Hematopoietic multipotent progenitor cell treated with erythropoietin and hydrocortisone succinate and interleukin-3 and kit ligand, for 6 days (in vitro differentiated cells): ENCODE data around the gene PRAMEF20.
"Not testable (repeated sequence)": the region's sequence is repeated elsewhere in the genome, so short reads cannot be mapped to it uniquely, and the experiment has no call there.

ENCODE experiments used
- DNase-seq: peaks from one replicate; pipeline ENCODE4 v3.0.0-alpha.2; 2015

The PRAMEF20 gene

DNA sequence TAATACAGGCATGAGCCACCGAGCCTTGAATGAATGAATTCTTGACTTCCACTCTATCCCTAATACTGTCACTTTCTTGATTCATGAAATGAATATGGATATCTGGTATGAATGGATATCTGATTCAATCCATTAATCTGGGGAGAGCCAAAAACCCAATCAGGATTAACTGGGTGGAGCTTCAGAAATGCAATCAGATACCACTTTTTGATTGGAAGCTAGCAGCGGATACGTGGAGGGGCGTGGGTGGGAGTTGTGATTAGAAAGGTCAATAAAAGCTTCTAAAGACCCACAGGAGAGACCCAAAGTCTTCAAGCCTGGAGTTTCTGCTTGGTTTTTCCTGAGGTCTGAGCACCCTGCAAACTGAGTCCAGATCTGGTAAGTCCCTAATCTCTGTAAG is at the start of gene PRAMEF20:
Gene PRAMEF20 (plus strand): TSS at position 301 of the 400 bp plus-strand sequence. CDS start 5,905 bp downstream, outside the sequence.
- DNase-seq: not testable (repeated sequence)

- not testable (repeated sequence) for DNase-seq
Observed at GRCh38 chr1:13362364-13362763, 47.9 kb upstream of the PRAMEF20 start.

DNA sequence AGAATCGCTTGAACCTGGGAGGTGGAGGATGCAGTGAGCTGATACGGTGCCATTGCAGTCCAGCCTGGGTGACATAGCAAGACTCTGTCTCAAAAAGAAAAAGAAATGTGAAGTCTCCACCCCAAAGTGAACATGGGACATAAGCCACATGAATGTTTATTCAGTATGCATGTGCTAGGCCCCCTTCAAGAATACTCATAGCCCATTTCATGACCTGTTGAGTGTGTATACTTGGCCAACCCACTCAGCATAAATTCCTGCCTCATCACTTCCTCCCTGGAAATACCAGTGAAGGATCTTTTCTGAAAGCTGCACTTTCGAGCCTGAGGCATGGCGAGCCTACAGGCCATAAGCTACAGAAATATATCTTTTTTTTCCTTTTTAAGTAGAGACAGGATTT is 45.3 kb upstream of the PRAMEF20 start:
- DNase-seq: not testable (repeated sequence)

- DNase-seq: not testable (repeated sequence)
Observed at GRCh38 chr1:13366536-13366935, 43.7 kb upstream of the PRAMEF20 start.

DNA sequence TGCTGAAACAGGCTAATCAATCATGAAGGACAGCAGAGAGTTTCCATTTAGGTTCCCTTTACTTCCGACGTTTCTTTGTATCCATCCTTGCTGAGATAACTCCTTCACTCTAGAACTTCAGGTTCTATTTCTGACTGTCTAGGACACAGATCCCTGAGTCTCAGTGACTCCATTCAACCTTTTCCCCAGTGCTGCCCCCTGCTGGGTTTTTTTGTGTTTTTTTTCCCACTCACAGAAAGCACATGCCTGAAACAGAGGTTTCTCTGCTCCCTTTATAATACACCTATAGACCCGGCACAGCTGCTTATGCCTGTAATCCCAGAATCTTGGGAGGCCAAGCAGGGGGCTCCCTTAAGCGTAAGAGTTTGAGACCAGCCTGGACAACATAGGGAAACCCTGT is 41.7 kb upstream of the PRAMEF20 start:
- DNase-seq: peak; percentile 44

GRCh38 chr1:13378983-13379382 is 31.3 kb upstream of the PRAMEF20 start:
- DNase-seq: not testable (repeated sequence)

DNA sequence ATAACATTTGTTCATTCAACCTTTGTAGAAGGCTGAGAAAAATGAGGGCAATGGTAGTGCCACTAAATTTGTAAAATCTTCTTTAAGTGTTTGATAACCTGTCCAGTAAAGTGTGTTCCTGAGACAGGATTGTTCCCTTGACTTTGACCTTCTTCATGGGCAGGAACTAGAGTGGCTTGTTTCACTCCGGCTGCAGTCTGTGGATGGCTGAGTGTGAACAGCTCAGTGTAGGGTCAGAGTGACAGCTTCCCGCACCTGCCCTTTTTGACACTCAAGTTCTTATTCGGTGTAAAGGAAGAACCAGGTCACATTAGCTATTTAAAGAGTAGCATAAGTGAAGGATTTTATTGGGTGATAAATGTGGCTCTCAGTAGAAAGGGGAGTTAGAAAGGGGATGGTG is 29.9 kb upstream of the PRAMEF20 start:
- DNase-seq: not testable (repeated sequence)

DNA sequence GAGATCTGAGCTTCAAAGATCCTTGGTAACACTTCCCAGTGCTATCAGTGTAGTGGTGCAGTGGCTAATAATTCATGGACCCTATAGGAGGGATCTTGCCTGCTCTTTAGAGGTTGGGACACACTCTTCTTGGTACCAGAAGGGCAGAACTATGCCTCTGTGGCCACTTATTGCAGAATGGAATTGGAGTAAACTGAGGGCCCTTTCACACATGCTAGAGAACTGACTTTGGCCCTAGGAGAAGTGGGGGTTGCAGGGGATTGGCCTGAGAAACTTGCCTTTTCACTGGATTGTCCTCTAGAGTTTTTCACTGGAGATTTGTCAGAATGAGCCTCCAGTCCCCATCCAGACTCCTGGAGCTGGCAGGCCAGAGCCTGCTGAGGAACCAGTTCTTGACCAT is 20.9 kb upstream of the PRAMEF20 start, which contains the start of gene PRAMEF17:
Gene PRAMEF17 (plus strand): TSS at position 301 of the 400 bp plus-strand sequence. CDS start 26 bp downstream, at position 327.
- not testable (repeated sequence) for DNase-seq

GRCh38 chr1:13393004-13393403 is 17.2 kb upstream of the PRAMEF20 start:
- not testable (repeated sequence) for DNase-seq

- DNase-seq: not testable (repeated sequence)
Observed at GRCh38 chr1:13394761-13395160, 15.5 kb upstream of the PRAMEF20 start.

DNA sequence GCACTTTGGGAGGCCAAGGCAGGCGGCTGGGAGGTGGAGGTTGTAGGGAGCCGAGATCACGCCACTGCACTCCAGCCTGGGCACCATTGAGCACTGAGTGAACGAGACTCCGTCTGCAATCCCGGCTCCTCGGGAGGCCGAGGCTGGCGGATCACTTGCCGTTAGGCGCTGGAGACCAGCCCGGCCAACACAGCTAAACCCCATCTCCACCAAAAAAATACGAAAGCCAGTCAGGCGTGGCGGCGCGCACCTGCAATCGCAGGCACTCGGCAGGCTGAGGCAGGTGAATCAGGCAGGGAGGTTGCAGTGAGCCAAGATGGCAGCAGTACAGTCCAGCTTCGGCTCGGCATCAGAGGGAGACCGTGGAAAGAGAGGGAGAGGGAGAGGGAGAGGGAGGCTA is 14.9 kb upstream of the PRAMEF20 start:
- DNase-seq: not testable (repeated sequence)

- DNase-seq: no peak
Observed at GRCh38 chr1:13407811-13408210, 2.4 kb upstream of the PRAMEF20 start.

DNA sequence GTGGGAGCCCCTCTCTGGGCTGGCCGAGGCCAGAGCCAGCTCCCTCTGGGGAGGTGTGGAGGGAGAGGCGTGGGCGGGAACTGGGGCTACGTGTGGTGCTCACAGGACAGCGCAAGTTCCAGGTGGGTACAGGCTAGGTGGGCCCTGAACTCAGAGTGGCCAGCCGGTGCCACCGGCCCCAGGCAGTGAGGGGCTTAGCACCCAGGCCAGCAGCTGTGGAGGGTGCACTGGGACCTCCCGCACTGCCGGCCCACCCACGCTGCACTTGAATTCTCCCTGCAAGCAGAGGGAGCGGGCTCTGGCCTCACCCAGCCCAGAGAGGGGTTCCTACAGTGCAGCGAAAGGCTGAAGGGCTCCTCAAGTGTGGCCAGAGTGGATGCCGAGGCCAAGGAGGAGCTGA is 20.2 kb downstream of the PRAMEF20 start:
- no peak for DNase-seq

GRCh38 chr1:13432251-13432650 is 22.0 kb downstream of the PRAMEF20 start:
- no peak for DNase-seq

- not testable (repeated sequence) for DNase-seq
Observed at GRCh38 chr1:13433694-13434358, 23.6 kb downstream of the PRAMEF20 start.

DNA sequence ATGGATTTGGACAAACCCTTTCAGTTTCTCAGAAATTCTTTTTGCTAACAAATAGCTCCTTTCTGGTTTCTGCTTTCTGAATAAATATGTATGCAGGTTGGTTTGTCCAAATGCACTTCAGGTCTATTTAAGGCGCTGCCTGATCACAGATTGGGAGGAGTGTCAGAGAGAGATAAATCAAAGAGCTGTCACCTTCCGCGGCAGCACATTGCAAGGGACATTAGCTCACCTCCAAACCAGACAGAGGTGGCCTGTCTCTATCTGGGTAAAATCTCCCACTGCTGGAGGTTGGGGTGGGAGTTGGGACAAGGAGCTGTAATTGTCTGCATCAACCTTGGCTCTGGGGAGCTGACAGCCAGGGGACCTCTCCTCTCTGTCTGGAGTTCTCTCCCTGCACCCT is 25.2 kb downstream of the PRAMEF20 start:
- no peak for DNase-seq

DNA sequence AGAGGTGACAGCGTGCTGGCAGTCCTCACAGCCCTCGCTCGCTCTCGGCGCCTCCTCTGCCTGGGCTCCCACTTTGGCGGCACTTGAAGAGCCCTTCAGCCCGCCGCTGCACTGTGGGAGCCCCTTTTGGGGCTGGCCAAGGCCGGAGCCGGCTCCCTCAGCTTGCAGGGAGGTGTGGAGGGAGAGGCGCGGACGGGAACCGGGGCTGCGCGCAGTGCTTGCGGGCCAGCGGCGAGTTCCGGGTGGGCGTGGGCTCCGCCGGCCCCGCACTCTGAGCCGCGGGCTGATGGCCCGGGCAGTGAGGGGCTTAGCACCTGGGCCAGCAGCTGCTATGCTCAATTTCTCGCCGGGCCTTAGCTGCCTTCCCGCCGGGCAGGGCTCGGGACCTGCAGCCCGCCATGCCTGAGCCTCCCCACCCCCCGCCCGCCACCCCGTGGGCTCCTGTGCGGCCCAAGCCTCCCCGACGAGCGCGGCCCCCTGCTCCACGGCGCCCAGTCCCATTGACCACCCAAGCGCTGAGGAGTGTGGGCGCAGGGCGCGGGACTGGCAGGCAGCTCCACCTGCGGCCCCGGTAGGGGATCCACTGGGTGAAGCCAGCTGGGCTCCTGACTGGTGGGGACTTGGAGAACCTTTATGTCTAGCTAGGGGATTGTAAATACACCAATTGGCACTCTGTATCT is 29.0 kb downstream of the PRAMEF20 start:
- DNase-seq: not testable (repeated sequence)

GRCh38 chr1:13443335-13443979 is 33.2 kb downstream of the PRAMEF20 start:
- no peak for DNase-seq

GRCh38 chr1:13450204-13450603 is 40.0 kb downstream of the PRAMEF20 start:
- DNase-seq: no peak

DNA sequence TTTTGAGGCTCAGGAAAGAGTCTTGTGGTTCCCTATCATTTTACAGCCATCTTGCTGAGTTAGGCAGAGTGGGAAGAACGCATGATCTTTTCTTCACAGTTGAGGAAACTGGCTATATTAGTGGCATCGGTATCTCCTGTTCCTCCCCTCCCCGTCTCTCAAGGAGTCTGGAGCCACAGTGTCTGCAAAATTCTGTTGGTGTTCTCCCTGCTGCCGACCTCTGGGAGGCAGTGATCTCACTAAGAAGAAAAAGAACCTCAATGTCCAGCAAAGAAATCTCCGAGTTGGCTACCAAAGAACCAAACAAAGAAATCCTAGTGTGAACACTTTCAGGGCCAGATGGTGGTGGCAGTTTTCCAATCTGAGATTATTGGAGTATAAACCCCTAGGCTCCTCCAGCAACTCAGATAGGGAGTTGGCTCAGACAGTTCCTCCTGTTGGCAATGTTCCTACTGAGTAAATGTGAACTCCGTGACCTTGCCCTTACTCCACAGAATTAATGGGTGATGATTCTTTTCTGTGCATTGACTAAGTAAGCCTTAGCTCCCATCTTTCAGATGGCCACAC is 41.2 kb downstream of the PRAMEF20 start:
- no peak for DNase-seq

- DNase-seq: no peak
Observed at GRCh38 chr1:13456904-13457532, 46.8 kb downstream of the PRAMEF20 start.

DNA sequence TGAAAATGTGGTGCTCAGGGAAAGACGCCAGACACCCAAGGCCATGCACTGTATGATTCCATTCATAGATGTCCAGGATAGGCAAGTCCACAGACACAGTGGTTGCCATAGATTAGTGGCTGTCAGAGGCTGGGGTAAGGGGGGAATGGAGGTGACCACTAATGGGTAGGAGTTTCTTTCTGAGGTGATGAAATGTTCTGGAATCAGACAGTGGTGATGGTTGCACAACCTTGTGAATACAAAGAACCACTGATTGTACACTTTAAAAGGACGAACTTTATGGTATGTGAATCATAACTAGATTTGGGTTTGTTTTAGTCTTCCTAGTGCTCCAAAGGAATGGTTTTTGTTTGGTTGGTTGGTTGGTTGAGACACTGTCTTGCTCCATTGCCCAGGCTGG is 51.7 kb downstream of the PRAMEF20 start:
- no peak for DNase-seq

GRCh38 chr1:13462682-13463081 is 52.4 kb downstream of the PRAMEF20 start:
- DNase-seq: no peak
